Suprapubic skin (tissue), 4 donors: Measurements from ENCODE around the gene SRSF6. TPM values are rescaled to one million over a fixed set of nuclear protein-coding genes. Genes with fewer than 3 reads are reported as not detected.

Source experiments
- DNase-seq, 2 donors: peaks; one replicate each; pipeline ENCODE4 v3.0.0-alpha.2; 2019; ENCODE audit warnings: low spot score in 2 of 2
- H3K27ac ChIP-seq: fragments of 200-600 bp; sonication (generic); one replicate; pipeline ENCODE4 v1.5.1; 2019
- H3K27me3 ChIP-seq: fragments of 200-600 bp; sonication (generic); one replicate; pipeline ENCODE4 v1.5.1; 2019
- H3K36me3 ChIP-seq: fragments of 200-600 bp; sonication (generic); one replicate; pipeline ENCODE4 v1.5.1; 2019
- H3K4me1 ChIP-seq: fragments of 200-600 bp; sonication (generic); one replicate; pipeline ENCODE4 v1.5.1; 2019
- H3K4me3 ChIP-seq: fragments of 200-600 bp; sonication (generic); one replicate; pipeline ENCODE4 v1.5.1; 2019; ENCODE audit warnings: mild to moderate bottlenecking
- H3K9me3 ChIP-seq: fragments of 200-600 bp; sonication (generic); one replicate; pipeline ENCODE4 v1.5.1; 2019
- EP300 ChIP-seq: sonication (generic); formaldehyde crosslinking; IDR thresholded peaks from one replicate; pipeline ENCODE4 v1.6.1; 2017; ENCODE audit warnings: antibody characterized with exemption
- POLR2A ChIP-seq, 2 donors: fragments of 450-650 bp; IDR thresholded peaks; one replicate each; pipeline ENCODE4 v1.6.1; 2017; ENCODE audit warnings: antibody characterized with exemption in 2 of 2, mild to moderate bottlenecking in 2 of 2, moderate library complexity in 2 of 2
- POLR2AphosphoS5 ChIP-seq, 3 donors: sonication (generic); formaldehyde crosslinking; IDR thresholded peaks; one replicate each; pipeline ENCODE4 v1.6.1; 2017; ENCODE audit warnings: antibody characterized with exemption in 3 of 3
- WGBS: methylation state at CpG from one replicate; pipeline ENCODE4 v1.1.5; 2018; 5-methylcytosine and 5-hydroxymethylcytosine counted together
- total RNA-seq, 4 donors: library from RNA; depleted of rRNA; stranded (reverse); fragments of >200 nt; gene quantifications; one replicate each; pipeline ENCODE4 v1.1.0, GENCODE V29; 2016
- TF ChIP-seq, protein P1 (sequence below), 2 donors: fragments of 200-600 bp in 1 of 2; fragments of 450-650 bp in 1 of 2; sonication (generic) in 1 of 2; IDR thresholded peaks; one replicate each; pipeline ENCODE4 v1.5.1; 2016 to 2019; ENCODE audit warnings: antibody characterized with exemption in 2 of 2, mild to moderate bottlenecking in 1 of 2, moderate library complexity in 1 of 2

SRSF6 gene
- total RNA-seq, 4 donors from 2014 or later = 64.7 to 92.7 (median 77.6) TPM

DNA sequence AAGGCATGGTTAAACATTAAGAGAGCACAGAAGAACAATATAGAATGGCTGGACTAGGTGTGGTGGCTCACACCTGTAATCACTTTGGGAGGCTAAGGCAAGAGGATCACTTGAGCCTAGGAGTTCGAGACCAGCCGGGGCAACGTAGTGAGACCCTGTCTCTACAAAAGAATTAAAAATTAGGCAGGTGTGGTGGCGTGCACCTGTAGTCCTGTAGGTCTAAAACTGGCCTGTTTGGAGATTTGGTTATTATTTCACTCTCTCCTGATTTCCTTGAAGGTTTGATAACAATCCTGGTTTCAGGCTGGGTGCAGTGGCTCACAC is 15.6 kb downstream of the SRSF6 start:
- Histone ChIP-seq H3K4me3 (no peak overlapping the region), H3K27ac (no peak overlapping the region), H3K27me3 (no peaks in the 10 kb centered on the region), H3K36me3 (peaks cover 16% of the 10 kb centered on the region), H3K4me1 (no peaks in the 10 kb centered on the region), H3K9me3 (no peaks in the 10 kb centered on the region)
- TF ChIP-seq POLR2AphosphoS5 (IDR thresholded peaks at IDR 0.05) = no peak
- no peak for TF ChIP-seq EP300
- TF ChIP-seq, protein P1, sequence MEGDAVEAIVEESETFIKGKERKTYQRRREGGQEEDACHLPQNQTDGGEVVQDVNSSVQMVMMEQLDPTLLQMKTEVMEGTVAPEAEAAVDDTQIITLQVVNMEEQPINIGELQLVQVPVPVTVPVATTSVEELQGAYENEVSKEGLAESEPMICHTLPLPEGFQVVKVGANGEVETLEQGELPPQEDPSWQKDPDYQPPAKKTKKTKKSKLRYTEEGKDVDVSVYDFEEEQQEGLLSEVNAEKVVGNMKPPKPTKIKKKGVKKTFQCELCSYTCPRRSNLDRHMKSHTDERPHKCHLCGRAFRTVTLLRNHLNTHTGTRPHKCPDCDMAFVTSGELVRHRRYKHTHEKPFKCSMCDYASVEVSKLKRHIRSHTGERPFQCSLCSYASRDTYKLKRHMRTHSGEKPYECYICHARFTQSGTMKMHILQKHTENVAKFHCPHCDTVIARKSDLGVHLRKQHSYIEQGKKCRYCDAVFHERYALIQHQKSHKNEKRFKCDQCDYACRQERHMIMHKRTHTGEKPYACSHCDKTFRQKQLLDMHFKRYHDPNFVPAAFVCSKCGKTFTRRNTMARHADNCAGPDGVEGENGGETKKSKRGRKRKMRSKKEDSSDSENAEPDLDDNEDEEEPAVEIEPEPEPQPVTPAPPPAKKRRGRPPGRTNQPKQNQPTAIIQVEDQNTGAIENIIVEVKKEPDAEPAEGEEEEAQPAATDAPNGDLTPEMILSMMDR (IDR thresholded peaks at IDR 0.05) = no peak
- no peak for TF ChIP-seq POLR2A (IDR thresholded peaks at IDR 0.05)
- no peak for DNase-seq
- WGBS = 93% methylated on average over 4 of the region's 4 CpGs

DNA sequence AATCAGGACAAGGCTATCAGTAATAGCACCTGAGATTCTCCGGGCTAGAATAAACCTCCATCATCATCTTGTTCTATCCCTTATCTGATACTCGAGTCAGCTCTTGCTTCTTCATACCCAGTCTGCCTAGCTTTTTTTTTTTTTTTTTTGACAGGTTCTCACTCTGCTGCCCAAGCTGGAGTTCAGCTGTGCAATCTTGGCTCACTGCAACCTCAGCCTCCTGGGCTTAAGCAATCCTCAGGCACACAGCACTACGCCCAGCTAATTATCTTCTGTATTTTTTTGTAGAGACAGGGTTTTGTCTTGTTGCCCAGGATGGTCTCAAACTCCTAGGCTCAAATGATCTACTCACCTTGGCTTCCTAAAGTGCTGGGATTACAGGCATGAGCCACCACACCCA is 19.5 kb downstream of the SRSF6 start:
- H3K36me3 ChIP-seq = no peaks in the 10 kb centered on the region

DNA sequence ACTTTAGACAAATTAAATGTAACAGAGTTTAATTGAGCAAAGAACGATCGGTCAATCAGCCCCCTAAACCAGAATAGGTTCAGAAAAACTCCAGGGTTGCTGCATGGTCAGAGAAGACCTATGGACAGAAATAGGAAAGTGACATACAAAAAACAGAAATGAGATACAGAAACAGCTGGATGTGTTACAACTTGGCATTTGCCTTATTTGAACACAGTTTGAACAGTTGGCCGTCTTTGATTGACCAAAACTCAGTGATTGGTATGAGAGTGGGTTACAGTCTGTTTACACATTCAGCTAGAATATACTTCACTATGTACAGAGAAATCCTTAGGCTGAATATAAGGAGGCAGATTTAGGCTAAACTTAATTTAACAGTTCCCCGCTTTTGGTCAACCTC is 19.9 kb downstream of the SRSF6 start:
- 82% methylated on average over 4 of the region's 4 CpGs for WGBS

More for the DNA sequence above, 19.5 kb downstream of the SRSF6 start:
- TF ChIP-seq, protein P1 (IDR thresholded peaks at IDR 0.05) = no peak
- TF ChIP-seq EP300 (no peak), POLR2AphosphoS5 (IDR thresholded peaks at IDR 0.05) (no peak), POLR2A (IDR thresholded peaks at IDR 0.05) (no peak)
- Histone ChIP-seq H3K4me1 (no peaks in the 10 kb centered on the region), H3K9me3 (no peaks in the 10 kb centered on the region), H3K27ac (no peak overlapping the region), H3K27me3 (no peaks in the 10 kb centered on the region), H3K4me3 (no peak overlapping the region)
- DNase-seq = no peak
- 39% methylated on average over 3 of the region's 3 CpGs for WGBS

DNA sequence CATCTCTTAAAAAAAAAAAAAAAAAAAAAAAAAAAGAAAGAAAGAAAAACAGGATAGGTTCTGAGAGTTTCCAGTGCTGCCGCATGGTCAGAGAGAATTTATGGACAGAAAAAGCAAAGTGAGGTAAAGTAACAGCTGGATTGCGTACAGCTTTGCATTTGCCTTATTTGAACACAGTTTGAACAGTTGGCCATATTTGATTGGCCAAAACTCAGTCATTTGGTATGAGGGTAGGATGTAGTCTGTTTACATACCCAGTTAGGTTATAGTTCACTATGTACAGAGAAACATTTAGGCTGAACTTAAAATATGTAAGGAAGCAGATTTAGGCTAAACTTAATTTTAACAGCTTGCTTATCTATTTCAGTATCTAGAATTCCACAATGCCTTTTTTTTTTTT is 32.3 kb downstream of the SRSF6 start:
- H3K36me3 ChIP-seq = no peaks in the 10 kb centered on the region
- H3K4me3 ChIP-seq = no peak overlapping the region
- WGBS = 92% methylated on average over 2 of the region's 2 CpGs
- no peaks in the 10 kb centered on the region for H3K27me3 ChIP-seq
- TF ChIP-seq POLR2A (IDR thresholded peaks at IDR 0.05) (no peak), EP300 (no peak), POLR2AphosphoS5 (IDR thresholded peaks at IDR 0.05) (no peak)
- TF ChIP-seq, protein P1 (IDR thresholded peaks at IDR 0.05) = no peak
- no peak for DNase-seq
- no peaks in the 10 kb centered on the region for H3K9me3 ChIP-seq
- H3K4me1 ChIP-seq = no peaks in the 10 kb centered on the region
- H3K27ac ChIP-seq = no peak overlapping the region

More for the DNA sequence above, 19.9 kb downstream of the SRSF6 start:
- no peaks in the 10 kb centered on the region for H3K9me3 ChIP-seq
- TF ChIP-seq, protein P1 (IDR thresholded peaks at IDR 0.05) = no peak
- TF ChIP-seq EP300 (no peak), POLR2AphosphoS5 (IDR thresholded peaks at IDR 0.05) (no peak), POLR2A (IDR thresholded peaks at IDR 0.05) (no peak)
- no peak overlapping the region for H3K27ac ChIP-seq
- no peaks in the 10 kb centered on the region for H3K27me3 ChIP-seq
- no peaks in the 10 kb centered on the region for H3K36me3 ChIP-seq
- H3K4me1 ChIP-seq = no peaks in the 10 kb centered on the region
- no peak overlapping the region for H3K4me3 ChIP-seq
- no peak for DNase-seq

DNA sequence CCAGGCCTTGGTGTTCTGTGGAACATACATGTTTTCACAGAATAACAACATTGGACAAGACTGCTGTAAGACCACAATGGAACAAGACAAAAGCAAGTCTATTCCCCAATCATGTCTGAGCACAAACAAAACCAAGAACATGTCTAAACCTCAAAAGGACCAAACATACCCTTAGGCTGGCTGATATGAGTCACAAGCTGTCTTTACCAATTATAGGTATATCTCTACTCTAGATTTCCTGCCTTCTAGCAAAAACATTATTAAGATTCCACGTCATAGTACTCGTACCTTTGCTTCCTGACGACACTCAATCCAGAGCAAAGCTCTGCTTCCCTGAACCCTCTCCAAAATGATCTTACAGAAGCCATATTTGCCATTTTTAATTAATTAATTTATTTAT is 34.4 kb downstream of the SRSF6 start:
- 45% methylated on average over 3 of the region's 3 CpGs for WGBS

More for the DNA sequence above, 34.4 kb downstream of the SRSF6 start:
- DNase-seq = no peak
- Histone ChIP-seq H3K4me1 (no peaks in the 10 kb centered on the region), H3K36me3 (no peaks in the 10 kb centered on the region), H3K27me3 (no peaks in the 10 kb centered on the region), H3K9me3 (no peaks in the 10 kb centered on the region), H3K4me3 (no peak overlapping the region), H3K27ac (no peak overlapping the region)
- TF ChIP-seq, protein P1 (IDR thresholded peaks at IDR 0.05) = no peak
- no peak for TF ChIP-seq POLR2AphosphoS5 (IDR thresholded peaks at IDR 0.05)
- TF ChIP-seq POLR2A (IDR thresholded peaks at IDR 0.05) = no peak
- no peak for TF ChIP-seq EP300
